SK-N-SH (cell line): ENCODE data around the gene ZDBF2.

Experiments used
- CHD2 ChIP-seq: fragments of 150-350 bp; IDR thresholded peaks from 2 replicates; pipeline ENCODE4 v1.6.1; 2018; ENCODE audit warnings: low read length; ENCODE audit not compliant: partially characterized antibody
- EP300 ChIP-seq, 2 experiments: IDR thresholded peaks; 2 replicates each; pipeline versions ENCODE4 v1.4.0 to v1.6.1; 2012; ENCODE audit warnings: borderline replicate concordance in 1 of 2, low read depth in 1 of 2, low read length in 1 of 2
- FOSL2 ChIP-seq: IDR thresholded peaks from 2 replicates; pipeline ENCODE4 v1.4.0; 2012; ENCODE audit warnings: low read depth, mild to moderate bottlenecking, moderate library complexity, borderline replicate concordance
- GABPA ChIP-seq: IDR thresholded peaks from 2 replicates; pipeline ENCODE4 v1.4.0; 2012; ENCODE audit warnings: low read depth, mild to moderate bottlenecking
- POLR2AphosphoS5 ChIP-seq: IDR thresholded peaks from 2 replicates; pipeline ENCODE4 v1.6.1; 2012; ENCODE audit warnings: low read depth, low read length
- RFX5 ChIP-seq: IDR thresholded peaks from 2 replicates; pipeline ENCODE4 v1.6.1; 2012; ENCODE audit warnings: mild to moderate bottlenecking, improper control_type of control experiment, low read length
- TAF1 ChIP-seq: IDR thresholded peaks from 2 replicates; pipeline ENCODE4 v1.6.1; 2012; ENCODE audit warnings: low read depth, mild to moderate bottlenecking, low read length, moderate library complexity, borderline replicate concordance
- TCF12 ChIP-seq: IDR thresholded peaks from 2 replicates; pipeline ENCODE4 v1.4.0; 2012
- TEAD4 ChIP-seq: IDR thresholded peaks from 2 replicates; pipeline ENCODE4 v1.4.0; 2012; ENCODE audit warnings: mild to moderate bottlenecking, borderline replicate concordance; ENCODE audit not compliant: insufficient read depth
- USF2 ChIP-seq: fragments of 150-350 bp; IDR thresholded peaks from 2 replicates; pipeline ENCODE4 v1.6.1; 2017; ENCODE audit warnings: antibody characterized with exemption, low read length, low read depth, borderline replicate concordance
- ZBTB33 ChIP-seq: IDR thresholded peaks from 2 replicates; pipeline ENCODE4 v1.4.0; 2012; ENCODE audit warnings: low read depth, borderline replicate concordance
- TF ChIP-seq, protein P1 (sequence below): fragments of 200-600 bp; sonication (generic); IDR thresholded peaks from 2 replicates; pipeline ENCODE4 v1.6.1; 2017; ENCODE audit warnings: antibody characterized with exemption, mild to moderate bottlenecking, moderate library complexity
- TF ChIP-seq, protein P2 (sequence below): IDR thresholded peaks from 2 replicates; pipeline ENCODE4 v1.6.1; 2012; ENCODE audit warnings: mild to moderate bottlenecking, low read depth, low read length, moderate library complexity

- TF ChIP-seq, protein P1, sequence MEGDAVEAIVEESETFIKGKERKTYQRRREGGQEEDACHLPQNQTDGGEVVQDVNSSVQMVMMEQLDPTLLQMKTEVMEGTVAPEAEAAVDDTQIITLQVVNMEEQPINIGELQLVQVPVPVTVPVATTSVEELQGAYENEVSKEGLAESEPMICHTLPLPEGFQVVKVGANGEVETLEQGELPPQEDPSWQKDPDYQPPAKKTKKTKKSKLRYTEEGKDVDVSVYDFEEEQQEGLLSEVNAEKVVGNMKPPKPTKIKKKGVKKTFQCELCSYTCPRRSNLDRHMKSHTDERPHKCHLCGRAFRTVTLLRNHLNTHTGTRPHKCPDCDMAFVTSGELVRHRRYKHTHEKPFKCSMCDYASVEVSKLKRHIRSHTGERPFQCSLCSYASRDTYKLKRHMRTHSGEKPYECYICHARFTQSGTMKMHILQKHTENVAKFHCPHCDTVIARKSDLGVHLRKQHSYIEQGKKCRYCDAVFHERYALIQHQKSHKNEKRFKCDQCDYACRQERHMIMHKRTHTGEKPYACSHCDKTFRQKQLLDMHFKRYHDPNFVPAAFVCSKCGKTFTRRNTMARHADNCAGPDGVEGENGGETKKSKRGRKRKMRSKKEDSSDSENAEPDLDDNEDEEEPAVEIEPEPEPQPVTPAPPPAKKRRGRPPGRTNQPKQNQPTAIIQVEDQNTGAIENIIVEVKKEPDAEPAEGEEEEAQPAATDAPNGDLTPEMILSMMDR: no peak
- no peak for TF ChIP-seq ZBTB33
- TF ChIP-seq POLR2AphosphoS5: no peak
- no peak for TF ChIP-seq TAF1
- TF ChIP-seq TEAD4: no peak
- TF ChIP-seq RFX5: no peak
- no peak for TF ChIP-seq FOSL2
- TF ChIP-seq, protein P2, sequence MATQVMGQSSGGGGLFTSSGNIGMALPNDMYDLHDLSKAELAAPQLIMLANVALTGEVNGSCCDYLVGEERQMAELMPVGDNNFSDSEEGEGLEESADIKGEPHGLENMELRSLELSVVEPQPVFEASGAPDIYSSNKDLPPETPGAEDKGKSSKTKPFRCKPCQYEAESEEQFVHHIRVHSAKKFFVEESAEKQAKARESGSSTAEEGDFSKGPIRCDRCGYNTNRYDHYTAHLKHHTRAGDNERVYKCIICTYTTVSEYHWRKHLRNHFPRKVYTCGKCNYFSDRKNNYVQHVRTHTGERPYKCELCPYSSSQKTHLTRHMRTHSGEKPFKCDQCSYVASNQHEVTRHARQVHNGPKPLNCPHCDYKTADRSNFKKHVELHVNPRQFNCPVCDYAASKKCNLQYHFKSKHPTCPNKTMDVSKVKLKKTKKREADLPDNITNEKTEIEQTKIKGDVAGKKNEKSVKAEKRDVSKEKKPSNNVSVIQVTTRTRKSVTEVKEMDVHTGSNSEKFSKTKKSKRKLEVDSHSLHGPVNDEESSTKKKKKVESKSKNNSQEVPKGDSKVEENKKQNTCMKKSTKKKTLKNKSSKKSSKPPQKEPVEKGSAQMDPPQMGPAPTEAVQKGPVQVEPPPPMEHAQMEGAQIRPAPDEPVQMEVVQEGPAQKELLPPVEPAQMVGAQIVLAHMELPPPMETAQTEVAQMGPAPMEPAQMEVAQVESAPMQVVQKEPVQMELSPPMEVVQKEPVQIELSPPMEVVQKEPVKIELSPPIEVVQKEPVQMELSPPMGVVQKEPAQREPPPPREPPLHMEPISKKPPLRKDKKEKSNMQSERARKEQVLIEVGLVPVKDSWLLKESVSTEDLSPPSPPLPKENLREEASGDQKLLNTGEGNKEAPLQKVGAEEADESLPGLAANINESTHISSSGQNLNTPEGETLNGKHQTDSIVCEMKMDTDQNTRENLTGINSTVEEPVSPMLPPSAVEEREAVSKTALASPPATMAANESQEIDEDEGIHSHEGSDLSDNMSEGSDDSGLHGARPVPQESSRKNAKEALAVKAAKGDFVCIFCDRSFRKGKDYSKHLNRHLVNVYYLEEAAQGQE: no peak
- no peak for TF ChIP-seq TCF12
- no peak for TF ChIP-seq GABPA
- no peak for TF ChIP-seq USF2
- TF ChIP-seq EP300 (IDR thresholded peaks at IDR 0.05; ENCODE audit: borderline replicate concordance in 1 of 2, low read depth in 1 of 2, low read length in 1 of 2): no peak
- no peak for TF ChIP-seq CHD2
Observed at GRCh38 chr2:206240327-206240726, 34.1 kb upstream of the ZDBF2 start.
